GM04504 (cell line): ENCODE results near the gene PPP1CB.
"Not testable (repeated sequence)": the region's sequence is repeated elsewhere in the genome, so short reads cannot be mapped to it uniquely, and the experiment has no call there.

Experiments
- DNase-seq: peaks from one replicate; pipeline ENCODE4 v3.0.0-alpha.2; 2012; ENCODE audit warnings: low read depth

Gene PPP1CB

DNA sequence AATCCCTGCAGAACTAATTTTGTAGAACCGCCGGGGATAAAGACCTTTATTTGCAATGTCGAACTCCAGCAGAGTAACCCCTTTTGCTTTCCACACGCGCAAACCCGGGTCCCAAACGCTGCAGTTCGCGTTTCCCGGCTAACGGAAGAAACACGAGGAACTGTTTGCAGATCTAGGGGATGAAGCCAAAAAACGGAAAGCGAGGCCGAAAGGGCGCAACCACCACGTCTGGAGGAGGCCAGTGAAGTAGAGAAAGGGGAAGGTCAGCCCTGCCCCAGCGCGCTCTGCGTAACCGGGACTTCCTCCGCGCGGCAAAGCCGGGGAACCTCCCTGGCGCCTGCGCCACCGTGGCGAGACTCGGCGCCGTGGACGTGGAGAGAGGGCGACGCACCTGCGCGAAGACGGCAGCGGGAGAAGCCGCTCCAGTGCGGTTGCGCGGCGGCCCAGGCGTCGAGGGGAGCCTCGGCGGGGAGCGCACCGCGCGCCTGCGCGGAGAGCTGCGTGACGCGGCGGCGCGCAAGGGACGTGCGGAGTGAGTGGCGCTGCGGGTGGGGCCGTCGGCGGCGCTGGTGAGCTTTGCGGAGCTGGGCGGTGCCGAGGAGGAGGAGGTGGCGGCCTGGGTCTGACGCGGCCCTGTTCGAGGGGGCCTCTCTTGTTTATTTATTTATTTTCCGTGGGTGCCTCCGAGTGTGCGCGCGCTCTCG, at the start of gene PPP1CB:
Gene PPP1CB, plus strand, starts transcription at position 579 of the 704 bp plus-strand sequence. CDS start 295 bp downstream, outside the sequence.
- DNase-seq, result peak; percentile 93

DNA sequence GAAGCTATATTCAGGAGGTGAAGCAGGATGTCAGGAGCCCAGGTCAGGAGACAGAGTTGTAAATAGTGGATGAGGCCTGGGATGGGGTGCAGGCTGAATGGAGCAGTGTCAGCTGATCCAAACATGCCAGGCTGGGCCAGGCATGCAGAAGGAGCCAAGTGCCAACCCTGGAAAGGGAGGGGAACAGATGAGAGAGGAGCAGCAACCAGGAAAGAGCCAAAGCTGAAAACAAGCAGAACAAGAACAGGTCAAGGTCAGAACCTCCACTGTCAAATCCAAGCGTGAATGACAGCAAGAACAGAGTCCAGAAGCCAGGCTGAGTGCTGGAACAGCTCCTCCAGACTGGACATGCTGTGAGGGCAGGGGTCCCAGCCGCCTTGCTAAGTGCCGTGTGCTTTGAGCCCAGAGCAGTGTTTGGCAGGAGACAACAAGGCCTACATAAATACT, 49.2 kb upstream of the PPP1CB start:
- no peak for DNase-seq

DNA sequence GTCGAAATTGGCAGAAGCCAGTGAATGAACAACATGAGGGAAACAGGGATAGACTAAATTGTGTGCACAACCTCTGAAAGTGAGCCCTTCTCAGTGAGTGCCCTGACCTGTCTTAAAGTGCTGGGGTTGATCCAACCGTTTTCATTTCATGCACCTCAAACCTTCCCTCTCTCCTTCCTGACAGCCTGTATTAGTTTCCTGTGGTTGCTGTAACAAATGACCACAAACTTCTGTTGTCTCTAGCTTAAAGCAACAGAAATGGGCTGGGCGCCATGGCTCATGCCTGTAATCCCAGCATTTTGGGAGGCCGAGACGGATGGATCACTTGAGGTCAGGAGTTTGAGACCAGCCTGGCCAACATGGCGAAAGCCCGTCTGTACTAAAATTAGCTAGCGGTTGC, 48.8 kb upstream of the PPP1CB start:
- DNase-seq, result no peak

GRCh38 chr2:28704621-28705020, 47.0 kb upstream of the PPP1CB start:
- no peak for DNase-seq

DNA sequence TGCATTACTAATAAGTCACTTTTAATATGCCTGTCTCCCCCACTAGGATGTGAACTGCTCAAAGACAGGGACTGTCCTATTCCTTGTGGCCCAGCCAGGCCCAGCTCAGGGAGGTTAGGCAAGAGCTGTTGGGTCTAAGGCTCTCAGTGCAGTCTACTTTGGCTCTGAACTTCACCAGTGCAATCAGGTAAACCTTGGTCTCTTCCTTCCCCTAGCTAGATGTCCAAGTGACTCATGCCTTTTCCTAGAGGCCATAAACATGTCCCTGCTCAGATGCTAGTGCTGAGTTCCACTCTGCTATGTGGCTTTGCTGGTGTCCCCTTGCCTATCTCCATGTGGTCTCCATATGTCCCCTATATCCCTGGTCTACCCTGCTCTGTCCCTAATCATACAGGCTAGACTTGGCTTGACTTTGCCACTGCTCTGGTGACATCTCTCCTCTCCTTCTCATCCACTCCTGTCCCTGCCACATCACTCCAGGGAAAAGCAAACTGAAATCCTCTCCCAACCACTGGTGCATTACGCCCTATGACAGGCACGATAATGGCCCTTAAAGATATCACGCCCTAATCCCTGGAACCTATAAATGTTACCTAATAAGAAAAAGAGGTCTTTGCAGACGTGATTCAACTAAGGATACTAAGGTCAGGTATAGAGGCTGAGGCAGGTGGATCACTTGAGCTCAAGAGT, 45.7 kb upstream of the PPP1CB start:
- DNase-seq, result no peak

DNA sequence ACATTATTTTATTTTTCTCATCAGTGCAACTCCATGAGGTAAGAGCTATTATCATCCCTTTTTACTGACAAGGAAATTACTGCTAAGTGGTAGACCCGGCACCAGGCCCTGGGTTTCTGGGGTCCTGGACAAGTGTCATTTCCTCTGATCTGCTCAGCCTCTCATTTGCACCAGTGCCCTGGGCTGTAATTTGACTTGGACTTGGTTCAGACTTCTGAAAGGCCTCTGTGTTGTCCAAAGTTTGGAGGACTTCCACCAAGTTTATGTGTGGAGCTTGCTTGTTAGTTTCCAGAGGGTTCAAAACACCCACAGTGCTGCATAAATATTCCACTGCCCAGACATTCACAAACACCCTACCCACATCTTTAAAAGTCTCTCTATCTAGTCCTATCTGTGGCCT, 44.0 kb upstream of the PPP1CB start:
- DNase-seq, result no peak

DNA sequence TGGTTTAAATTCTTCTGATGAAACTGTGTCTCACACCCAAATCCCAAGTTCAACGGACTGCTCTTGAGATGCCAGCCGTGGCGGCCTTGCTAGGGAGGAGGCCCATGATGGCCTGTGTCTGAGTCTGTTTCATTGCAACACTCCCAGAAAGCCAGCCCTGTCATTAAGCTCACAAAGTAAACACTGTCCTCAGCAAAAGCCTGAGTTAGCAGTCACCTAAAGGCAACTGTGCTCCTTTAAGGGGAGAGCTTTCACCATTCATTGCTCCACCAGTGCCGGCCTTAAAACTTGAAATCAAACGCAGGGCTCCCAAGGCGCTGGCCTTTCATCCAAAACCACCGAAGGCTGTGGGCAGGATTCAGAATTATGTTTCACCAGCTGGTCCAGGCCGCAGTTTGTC, 42.5 kb upstream of the PPP1CB start:
- no peak for DNase-seq

GRCh38 chr2:28710545-28710944, 41.1 kb upstream of the PPP1CB start:
- DNase-seq, result no peak

DNA sequence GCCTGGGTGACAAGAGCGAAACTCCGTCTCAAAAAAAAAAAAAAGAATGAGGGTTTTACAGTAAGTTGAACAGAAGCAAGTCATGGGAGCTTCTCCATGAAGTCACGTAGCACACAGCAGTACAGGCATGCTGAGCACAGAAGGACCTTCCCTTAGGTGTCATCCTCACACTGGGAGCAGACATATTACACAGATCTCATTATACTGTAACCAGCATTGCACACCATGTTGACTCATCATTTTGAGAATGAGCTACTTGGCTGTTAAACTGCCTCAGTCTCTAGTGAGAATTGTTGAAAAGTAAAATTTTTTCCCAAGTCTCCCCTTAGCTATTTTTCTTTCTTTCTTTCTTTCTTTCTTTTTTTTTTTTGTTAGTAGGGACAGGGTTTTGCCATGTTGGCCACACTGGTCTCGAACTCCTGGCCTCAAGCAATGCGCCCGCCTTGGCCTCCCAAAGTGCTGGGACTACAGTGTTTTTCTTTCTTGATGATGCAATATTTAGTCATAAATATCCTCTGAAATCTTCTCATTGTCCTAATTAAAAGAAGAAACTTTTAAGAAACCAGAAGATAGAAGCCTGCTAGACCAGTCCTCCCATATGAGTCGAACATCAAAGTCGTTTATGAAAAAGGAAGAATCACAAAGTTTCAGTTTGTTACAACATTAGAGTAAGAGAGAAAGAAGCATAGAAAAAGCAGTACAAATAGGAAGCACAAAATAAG, 37.9 kb upstream of the PPP1CB start:
- DNase-seq, result peak; percentile 37

DNA sequence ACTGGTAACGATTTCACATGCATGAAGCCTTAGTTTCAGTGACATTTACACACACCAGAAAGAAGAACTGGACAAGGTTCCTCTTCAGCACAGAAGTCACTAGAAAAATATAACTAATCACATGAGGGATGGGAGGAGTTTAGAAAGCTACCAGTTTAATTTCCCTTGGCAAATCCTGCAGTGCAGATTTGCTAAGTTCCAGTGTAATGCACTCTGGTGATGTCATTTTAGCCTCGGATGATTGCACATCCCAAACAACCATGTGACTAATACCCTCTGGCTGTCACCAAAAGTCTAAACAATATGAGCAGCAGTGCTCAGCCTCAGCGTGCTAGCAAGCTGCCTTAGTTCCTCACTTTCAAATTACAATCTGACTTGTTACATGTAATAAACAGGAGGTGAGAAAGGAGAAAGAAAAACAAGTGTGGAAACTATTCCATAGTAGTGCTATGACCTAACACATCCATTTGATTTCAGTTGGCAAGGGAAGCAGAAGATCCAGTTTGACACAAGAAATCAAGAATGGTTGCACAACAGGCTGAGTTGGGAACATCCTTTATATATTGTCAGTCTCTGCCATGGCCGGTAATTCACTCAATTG, 35.3 kb upstream of the PPP1CB start:
- peak; percentile 82 for DNase-seq

GRCh38 chr2:28717339-28717758, 34.3 kb upstream of the PPP1CB start:
- no peak for DNase-seq

DNA sequence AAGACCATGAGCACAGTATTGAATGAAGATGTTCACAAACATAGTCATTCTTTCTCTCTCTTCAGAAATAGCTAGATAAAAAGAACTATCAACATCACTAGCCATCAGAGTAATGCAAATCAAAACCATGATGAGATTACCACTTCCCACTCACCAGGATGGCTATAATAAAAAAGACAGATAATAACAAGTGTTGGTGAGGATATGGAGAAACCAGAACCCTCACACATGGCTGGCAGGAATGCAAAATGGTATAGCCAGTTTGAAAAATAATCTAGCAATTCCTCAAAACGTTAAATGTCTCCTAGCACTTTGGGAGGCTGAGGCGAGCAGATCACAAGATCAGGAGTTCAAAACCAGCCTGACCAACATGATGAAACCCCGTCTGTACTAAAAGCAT, 31.3 kb upstream of the PPP1CB start:
- DNase-seq, result no peak

DNA sequence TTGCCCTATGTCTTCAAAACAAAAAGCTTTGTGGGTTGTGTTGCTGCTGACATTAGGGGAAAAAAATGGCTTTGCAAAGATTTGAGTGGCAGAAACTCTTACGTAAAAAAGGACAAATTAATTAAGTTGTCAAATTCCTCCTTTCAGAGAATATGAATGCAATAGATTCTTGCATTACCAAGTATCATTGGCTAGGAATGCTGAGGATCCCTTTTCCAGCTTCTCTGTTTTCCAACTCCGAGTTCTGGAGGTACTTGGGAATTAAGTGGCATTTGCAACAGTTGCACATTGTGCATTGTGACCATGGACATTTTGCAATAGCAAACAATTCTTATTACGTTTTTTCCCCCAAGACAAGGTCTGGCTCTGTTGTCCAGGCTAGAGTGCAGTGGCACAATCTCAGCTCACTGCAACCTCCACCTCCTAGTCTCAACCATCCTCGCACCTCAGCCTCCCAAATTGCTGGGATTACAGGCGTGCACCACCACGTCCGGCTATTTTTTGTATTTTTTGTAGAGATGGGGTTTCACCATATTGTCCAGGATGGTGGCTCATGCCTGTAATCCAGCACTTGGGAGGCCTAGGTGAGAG, 29.9 kb upstream of the PPP1CB start:
- no peak for DNase-seq

GRCh38 chr2:28725021-28725711, 26.5 kb upstream of the PPP1CB start:
- no peak for DNase-seq

GRCh38 chr2:28726177-28726576, 25.5 kb upstream of the PPP1CB start:
- no peak for DNase-seq

DNA sequence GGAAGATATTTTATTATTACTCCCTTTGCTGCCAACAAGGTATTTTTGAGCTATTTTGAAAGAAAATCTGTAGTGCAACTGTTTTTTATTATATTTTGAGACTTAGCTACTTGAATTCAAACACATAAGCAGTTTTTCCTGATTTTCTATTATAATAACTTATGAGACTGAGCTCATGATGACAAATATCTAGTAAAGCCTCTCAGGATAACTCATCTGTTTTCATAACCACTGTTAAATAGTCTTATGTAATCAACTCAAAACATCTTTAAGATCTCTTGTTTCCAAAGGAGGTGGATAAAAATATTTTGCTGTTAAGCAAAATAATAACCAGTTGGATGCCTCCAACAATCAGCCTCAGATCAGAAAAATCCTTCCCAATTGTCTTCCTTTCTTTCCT, 21.9 kb upstream of the PPP1CB start:
- DNase-seq, result no peak

- DNase-seq, result no peak
Observed at GRCh38 chr2:28730641-28731146, 20.9 kb upstream of the PPP1CB start.

GRCh38 chr2:28735511-28735910, 16.1 kb upstream of the PPP1CB start:
- no peak for DNase-seq

- DNase-seq, result no peak
Observed at GRCh38 chr2:28736034-28736433, 15.6 kb upstream of the PPP1CB start.

- no peak for DNase-seq
Observed at GRCh38 chr2:28737655-28738054, 14.0 kb upstream of the PPP1CB start.

- DNase-seq, result not testable (repeated sequence)
Observed at GRCh38 chr2:28742619-28743018, 9.0 kb upstream of the PPP1CB start.
